Osteocyte (in vitro differentiated cells): ENCODE data around the gene AK5. TPM values are rescaled to one million over a fixed set of nuclear protein-coding genes. Genes with fewer than 3 reads are reported as not detected.
"Not testable (repeated sequence)": the region's sequence is repeated elsewhere in the genome, so short reads cannot be mapped to it uniquely, and the experiment has no call there.

Experiments
- DNase-seq: peaks from one replicate; pipeline ENCODE4 v3.0.0; 2021; ENCODE audit warnings: mixed read lengths; ENCODE audit not compliant: unreplicated experiment; ENCODE audit errors: extremely low spot score
- H3K27ac Mint-ChIP-seq: one replicate; pipeline ENCODE4 v1.8.0; 2021; ENCODE audit warnings: mild to moderate bottlenecking, mixed read lengths; ENCODE audit not compliant: unreplicated experiment
- H3K27me3 Mint-ChIP-seq: one replicate; pipeline ENCODE4 v1.8.0; 2021; ENCODE audit warnings: mixed read lengths; ENCODE audit not compliant: unreplicated experiment
- H3K36me3 Mint-ChIP-seq: one replicate; pipeline ENCODE4 v1.8.0; 2021; ENCODE audit warnings: mixed read lengths; ENCODE audit not compliant: unreplicated experiment
- H3K4me1 Mint-ChIP-seq: one replicate; pipeline ENCODE4 v1.8.0; 2021; ENCODE audit warnings: mixed read lengths; ENCODE audit not compliant: unreplicated experiment
- H3K4me3 Mint-ChIP-seq: one replicate; pipeline ENCODE4 v1.8.0; 2021; ENCODE audit warnings: mild to moderate bottlenecking, moderate library complexity, mixed read lengths; ENCODE audit not compliant: unreplicated experiment
- H3K9me3 Mint-ChIP-seq: one replicate; pipeline ENCODE4 v1.8.0; 2021; ENCODE audit warnings: mixed read lengths; ENCODE audit not compliant: unreplicated experiment
- total RNA-seq: library from RNA; stranded (reverse); gene quantifications from 2 replicates; pipeline ENCODE4 v1.2.1, GENCODE V29; 2021
- TF ChIP-seq, protein P1 (sequence below): fragments of 200-600 bp; sonication (generic); IDR thresholded peaks from 2 replicates; pipeline ENCODE4 v1.5.0; 2021; ENCODE audit warnings: antibody characterized with exemption, mild to moderate bottlenecking, moderate library complexity

AK5 gene
- total RNA-seq, 1 donor from 2014 or later: 38.1 TPM

DNA sequence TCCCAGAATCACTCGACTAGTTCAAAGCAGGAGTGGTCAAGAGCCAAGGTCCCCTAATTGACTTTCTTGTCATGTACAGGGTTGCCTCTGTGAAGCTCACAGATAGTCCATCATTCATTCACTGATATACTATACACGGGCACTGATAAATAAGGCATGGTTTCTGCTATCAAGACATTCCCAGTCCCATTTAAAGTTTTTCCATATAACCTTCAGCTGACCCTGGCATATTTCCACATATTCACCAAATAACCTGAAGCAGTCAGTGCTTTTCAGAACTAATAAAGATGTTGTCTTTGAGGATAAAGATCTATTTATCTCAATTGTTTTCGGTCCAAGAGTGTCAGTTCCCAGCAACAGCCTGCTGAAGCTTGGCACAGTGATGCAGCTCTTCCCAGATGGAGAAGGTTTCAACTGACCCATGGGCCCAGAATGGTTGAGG is 227.3 kb downstream of the AK5 start:
- H3K27ac Mint-ChIP-seq: no peak overlapping the region
- H3K4me3 Mint-ChIP-seq: no peak overlapping the region
- no peaks in the 10 kb centered on the region for H3K36me3 Mint-ChIP-seq
- H3K4me1 Mint-ChIP-seq: peaks cover 17% of the 10 kb centered on the region
- no peaks in the 10 kb centered on the region for H3K27me3 Mint-ChIP-seq
- TF ChIP-seq, protein P1, sequence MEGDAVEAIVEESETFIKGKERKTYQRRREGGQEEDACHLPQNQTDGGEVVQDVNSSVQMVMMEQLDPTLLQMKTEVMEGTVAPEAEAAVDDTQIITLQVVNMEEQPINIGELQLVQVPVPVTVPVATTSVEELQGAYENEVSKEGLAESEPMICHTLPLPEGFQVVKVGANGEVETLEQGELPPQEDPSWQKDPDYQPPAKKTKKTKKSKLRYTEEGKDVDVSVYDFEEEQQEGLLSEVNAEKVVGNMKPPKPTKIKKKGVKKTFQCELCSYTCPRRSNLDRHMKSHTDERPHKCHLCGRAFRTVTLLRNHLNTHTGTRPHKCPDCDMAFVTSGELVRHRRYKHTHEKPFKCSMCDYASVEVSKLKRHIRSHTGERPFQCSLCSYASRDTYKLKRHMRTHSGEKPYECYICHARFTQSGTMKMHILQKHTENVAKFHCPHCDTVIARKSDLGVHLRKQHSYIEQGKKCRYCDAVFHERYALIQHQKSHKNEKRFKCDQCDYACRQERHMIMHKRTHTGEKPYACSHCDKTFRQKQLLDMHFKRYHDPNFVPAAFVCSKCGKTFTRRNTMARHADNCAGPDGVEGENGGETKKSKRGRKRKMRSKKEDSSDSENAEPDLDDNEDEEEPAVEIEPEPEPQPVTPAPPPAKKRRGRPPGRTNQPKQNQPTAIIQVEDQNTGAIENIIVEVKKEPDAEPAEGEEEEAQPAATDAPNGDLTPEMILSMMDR: no peak
- no peak for DNase-seq
- no peaks in the 10 kb centered on the region for H3K9me3 Mint-ChIP-seq

DNA sequence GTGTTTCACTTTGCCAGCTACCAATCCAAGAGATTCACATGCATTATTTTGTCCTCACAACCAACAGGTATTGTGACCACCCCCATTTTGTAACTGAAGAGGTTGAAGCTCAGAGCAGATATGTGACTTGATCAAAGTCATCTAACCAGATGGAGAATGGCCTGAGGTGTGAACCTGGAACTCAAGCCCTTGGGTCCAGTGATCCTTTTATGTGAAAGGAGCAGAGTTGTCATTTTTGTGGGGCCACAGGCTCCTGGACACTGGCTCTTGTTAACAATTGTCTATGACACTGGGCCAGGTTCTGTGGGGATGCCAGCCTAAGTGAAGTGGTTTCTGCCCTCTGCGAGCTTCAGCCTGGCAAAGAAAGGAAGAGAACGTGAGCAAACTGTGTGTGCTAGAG is 228.1 kb downstream of the AK5 start:
- no peak for DNase-seq
- Mint-ChIP-seq H3K27me3 (no peaks in the 10 kb centered on the region), H3K36me3 (no peaks in the 10 kb centered on the region), H3K4me1 (peaks cover 25% of the 10 kb centered on the region), H3K27ac (no peak overlapping the region), H3K9me3 (no peaks in the 10 kb centered on the region), H3K4me3 (no peak overlapping the region)
- TF ChIP-seq, protein P1: no peak

GRCh38 chr1:77511440-77511840 is 229.6 kb downstream of the AK5 start:
- Mint-ChIP-seq H3K27me3 (no peaks in the 10 kb centered on the region), H3K9me3 (no peaks in the 10 kb centered on the region), H3K4me1 (peaks cover 41% of the 10 kb centered on the region), H3K27ac (no peak overlapping the region), H3K36me3 (no peaks in the 10 kb centered on the region), H3K4me3 (no peak overlapping the region)
- no peak for DNase-seq
- TF ChIP-seq, protein P1: no peak

DNA sequence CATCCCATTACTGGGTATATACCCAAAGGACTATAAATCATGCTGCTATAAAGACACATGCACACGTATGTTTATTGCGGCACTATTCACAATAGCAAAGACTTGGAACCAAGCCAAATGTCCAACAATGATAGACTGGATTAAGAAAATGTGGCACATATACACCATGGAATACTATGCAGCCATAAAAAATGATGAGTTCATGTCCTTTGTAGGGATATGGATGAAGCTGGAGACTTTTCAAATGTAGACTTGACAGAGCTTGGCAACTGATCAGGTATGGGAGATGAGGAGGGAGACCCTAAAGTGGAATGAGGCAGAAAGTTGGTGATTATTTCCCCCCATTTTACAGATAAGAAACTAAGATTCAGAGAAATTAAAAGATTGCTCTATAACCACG is 230.8 kb downstream of the AK5 start:
- H3K4me1 Mint-ChIP-seq: peaks cover 43% of the 10 kb centered on the region
- DNase-seq, H3K9me3 Mint-ChIP-seq, H3K36me3 Mint-ChIP-seq, H3K27me3 Mint-ChIP-seq, H3K4me3 Mint-ChIP-seq: not testable (repeated sequence)
- H3K27ac Mint-ChIP-seq: peak overlapping the region; percentile 88

DNA sequence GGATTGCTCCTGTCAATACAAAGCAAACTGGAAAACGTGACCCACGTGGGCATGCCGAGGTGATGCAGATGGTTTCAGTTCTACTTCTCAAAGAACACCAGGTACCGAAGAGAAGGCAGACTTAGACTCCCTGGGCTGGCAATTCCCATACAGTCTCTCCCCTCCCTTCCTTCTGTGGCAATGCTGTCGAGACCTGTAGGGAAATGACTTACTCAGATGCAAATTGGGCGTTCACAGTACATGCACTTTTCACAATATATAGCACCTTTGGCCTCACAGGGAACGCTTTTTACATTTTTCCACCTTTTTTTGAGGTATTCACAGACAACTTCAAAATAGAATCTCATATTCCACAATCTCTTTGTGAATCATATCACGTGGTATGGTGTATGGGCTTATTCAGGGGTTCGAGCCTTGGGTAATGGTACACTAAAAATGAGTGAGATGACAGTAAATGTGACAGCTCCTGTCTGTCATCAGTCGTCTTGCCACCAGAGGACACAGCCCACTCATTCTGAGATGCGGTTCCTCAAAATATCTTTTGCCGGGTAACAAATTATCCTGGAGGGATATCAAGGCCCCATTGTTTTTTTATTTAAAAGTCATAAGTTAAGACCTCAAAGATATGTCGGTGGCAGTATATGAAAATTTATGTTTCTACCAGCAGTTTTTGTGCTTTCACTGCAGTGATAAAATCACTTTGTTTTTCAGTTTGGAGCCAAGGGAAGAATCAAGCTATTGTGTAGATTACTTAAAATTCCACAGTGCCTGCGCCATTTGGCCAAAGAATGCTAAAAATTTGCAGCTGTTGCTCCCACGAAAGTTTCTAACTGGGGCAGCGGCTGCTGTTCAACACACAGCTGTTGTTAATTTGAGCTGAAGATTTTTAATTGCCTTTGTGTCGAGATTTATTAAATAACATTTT is 232.3 kb downstream of the AK5 start:
- peaks cover 37% of the 10 kb centered on the region for H3K4me1 Mint-ChIP-seq
- H3K27me3 Mint-ChIP-seq: no peaks in the 10 kb centered on the region
- peak overlapping the region; percentile 31 for H3K4me3 Mint-ChIP-seq
- H3K27ac Mint-ChIP-seq: peak overlapping the region; percentile 88
- no peaks in the 10 kb centered on the region for H3K36me3 Mint-ChIP-seq
- no peak for DNase-seq
- no peaks in the 10 kb centered on the region for H3K9me3 Mint-ChIP-seq
- TF ChIP-seq, protein P1: no peak
